ENCODE data around the gene WDR55.
"Not testable (repeated sequence)": the region's sequence is repeated elsewhere in the genome, so short reads cannot be mapped to it uniquely, and the experiment has no call there.

Gene WDR55

GRCh38 chr5:140700177-140701144, 35.8 kb downstream of the WDR55 start, which contains the start of gene ZMAT2:
Gene ZMAT2 (plus strand): TSS chr5:140700447. CDS start chr5:140700461, 14 bp downstream.
- peak within 1 kb of the TSS; percentile 91 for H3K4me3 ChIP-seq
- TF ChIP-seq CTCF (IDR thresholded peaks at IDR 0.05) = no peak
- H3K27ac ChIP-seq = peak within 1 kb of the TSS; percentile 52 to 76
- peak; percentile 93 for DNase-seq (ENCODE audit: low spot score)

GRCh38 chr5:140707812-140708211, 43.1 kb downstream of the WDR55 start:
- no peak overlapping the region for H3K27ac ChIP-seq
- H3K4me3 ChIP-seq = no peak overlapping the region
- TF ChIP-seq CTCF (IDR thresholded peaks at IDR 0.05) = no peak
- DNase-seq (ENCODE audit: low spot score) = no peak

GRCh38 chr5:140708787-140709186, 44.1 kb downstream of the WDR55 start:
- H3K27ac ChIP-seq; DNase-seq (ENCODE audit: low spot score); H3K4me3 ChIP-seq: not testable (repeated sequence)

- Histone ChIP-seq H3K4me3 (peak overlapping the region; percentile 82), H3K27ac (peak overlapping the region; percentile 89 to 98)
- TF ChIP-seq CTCF (IDR thresholded peaks at IDR 0.05) = no peak
- peak; percentile 95 for DNase-seq (ENCODE audit: low spot score)
Measured at GRCh38 chr5:140710899-140711552, 46.3 kb downstream of the WDR55 start.

- DNase-seq (ENCODE audit: low spot score) = no peak
- no peak overlapping the region for H3K27ac ChIP-seq
- TF ChIP-seq CTCF (IDR thresholded peaks at IDR 0.05) = no peak
- H3K4me3 ChIP-seq = no peak overlapping the region
Measured at GRCh38 chr5:140711794-140712193, 47.1 kb downstream of the WDR55 start.

- Histone ChIP-seq H3K27ac (no peak overlapping the region), H3K4me3 (no peak overlapping the region)
- TF ChIP-seq CTCF (IDR thresholded peaks at IDR 0.05) = no peak
- DNase-seq (ENCODE audit: low spot score) = no peak
Measured at GRCh38 chr5:140713562-140714094, 48.9 kb downstream of the WDR55 start.

GRCh38 chr5:140716238-140716637, 51.5 kb downstream of the WDR55 start:
- not testable (repeated sequence) for DNase-seq (ENCODE audit: low spot score); H3K27ac ChIP-seq; H3K4me3 ChIP-seq

All from coronary artery (tissue), 2 donors.